Ectodermal cell (in vitro differentiated cells): ENCODE measurements around the gene GABRA6.

Experiments used
- H3K27ac ChIP-seq: 2 replicates; pipeline ENCODE4 v1.7.0; 2013; ENCODE audit warnings: mild to moderate bottlenecking, low read depth, low read length; ENCODE audit not compliant: insufficient read depth, poor library complexity, severe bottlenecking
- H3K27me3 ChIP-seq: 2 replicates; pipeline ENCODE4 v1.7.0; 2013; ENCODE audit warnings: mild to moderate bottlenecking, low read length; ENCODE audit not compliant: insufficient read depth, control insufficient read depth, poor library complexity, severe bottlenecking
- H3K36me3 ChIP-seq: one replicate; pipeline ENCODE4 v1.7.0; 2013; ENCODE audit warnings: low read length; ENCODE audit not compliant: control insufficient read depth, insufficient read depth
- H3K4me1 ChIP-seq: one replicate; pipeline ENCODE4 v1.7.0; 2013; ENCODE audit warnings: low read length; ENCODE audit not compliant: control insufficient read depth, insufficient read depth
- H3K4me3 ChIP-seq: 2 replicates; pipeline ENCODE4 v1.7.0; 2013; ENCODE audit warnings: low read depth, low read length, control low read depth; ENCODE audit not compliant: insufficient read depth
- H3K9me3 ChIP-seq: 2 replicates; pipeline ENCODE4 v1.7.0; 2013; ENCODE audit warnings: mild to moderate bottlenecking, low read length, moderate library complexity; ENCODE audit not compliant: control insufficient read depth
- WGBS, 2 experiments: methylation state at CpG; one replicate each; pipeline ENCODE4 v1.1.7; 2013; ENCODE audit warnings: missing lambda C conversion rate in 2 of 2; 5-methylcytosine and 5-hydroxymethylcytosine counted together

GABRA6 gene

DNA sequence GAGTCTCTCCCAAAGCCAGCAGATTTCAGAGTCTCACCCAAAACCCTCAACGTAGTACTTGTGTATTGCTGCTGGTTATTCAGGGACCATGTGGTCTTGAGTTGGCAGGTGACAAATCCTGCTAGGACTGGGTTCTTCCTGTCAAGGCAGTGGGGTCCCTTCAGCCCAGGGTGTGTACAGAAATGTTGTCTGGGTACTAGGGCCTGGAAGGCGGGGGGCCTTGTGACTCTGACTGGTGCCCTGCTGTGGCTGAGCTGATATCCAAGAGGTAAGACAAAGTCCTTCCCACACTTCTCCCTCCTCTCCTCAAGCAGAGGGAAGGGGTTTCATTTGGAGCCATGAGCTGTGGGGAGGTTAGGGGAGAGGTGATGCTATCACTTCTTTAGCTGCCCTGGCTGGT, 58.8 kb downstream of the GABRA6 start:
- H3K36me3 ChIP-seq, result no peaks in the 10 kb centered on the region
- no peaks in the 10 kb centered on the region for H3K9me3 ChIP-seq
- WGBS, 2 experiments, result 95% methylated on average over 2 of the region's 2 CpGs
- no peak overlapping the region for H3K27ac ChIP-seq
- H3K27me3 ChIP-seq, result no peaks in the 10 kb centered on the region
- no peak overlapping the region for H3K4me3 ChIP-seq
- H3K4me1 ChIP-seq, result no peaks in the 10 kb centered on the region

DNA sequence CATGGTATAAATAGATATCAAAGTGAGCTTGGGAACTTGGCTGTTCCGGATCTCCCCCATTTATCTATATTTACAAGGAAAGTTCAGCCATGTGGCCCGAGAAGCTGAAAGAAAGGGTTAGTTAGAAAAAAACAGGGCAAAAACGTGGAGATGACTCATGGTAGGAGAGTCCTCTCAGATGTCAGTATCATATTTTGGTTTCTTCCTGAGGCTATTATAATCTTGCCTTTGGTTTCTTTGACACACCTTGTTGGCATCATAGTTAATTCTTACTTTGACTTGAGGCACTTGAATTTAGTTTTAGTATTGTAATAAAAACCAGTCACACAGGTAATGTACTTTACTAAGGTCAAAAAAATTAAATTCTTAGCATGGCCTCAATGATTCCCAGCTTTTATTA, 59.9 kb downstream of the GABRA6 start:
- H3K4me1 ChIP-seq, result no peaks in the 10 kb centered on the region
- 50 to 67% methylated on average over 2 to 3 of the region's 3 CpGs for whole genome bisulfite sequencing, 2 experiments

DNA sequence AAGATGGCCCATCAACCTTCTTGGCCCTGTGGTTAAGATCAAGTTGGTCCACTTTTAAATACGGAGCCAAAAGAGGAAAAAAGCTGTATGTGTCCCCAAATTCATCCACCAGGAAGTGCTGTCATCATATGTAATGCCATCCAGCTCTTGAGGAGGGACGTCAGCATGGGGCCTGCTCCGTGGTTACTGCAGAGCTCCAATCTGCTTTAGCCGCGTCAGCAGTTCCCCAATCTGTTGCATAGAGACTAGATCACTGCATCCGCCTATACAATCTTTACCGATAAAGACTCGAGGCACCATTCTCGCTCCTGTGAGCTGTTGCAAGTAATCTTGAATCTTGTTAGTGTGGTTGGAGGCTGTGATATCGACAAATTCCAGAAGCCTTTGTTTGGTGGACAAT, 65.7 kb downstream of the GABRA6 start:
- 92 to 93% methylated on average over 10 of the region's 10 CpGs for WGBS, 2 experiments
- Histone ChIP-seq H3K9me3 (no peaks in the 10 kb centered on the region), H3K27me3 (no peaks in the 10 kb centered on the region), H3K27ac (no peak overlapping the region), H3K4me3 (no peak overlapping the region), H3K4me1 (no peaks in the 10 kb centered on the region), H3K36me3 (no peaks in the 10 kb centered on the region)

More for the DNA sequence above, 59.9 kb downstream of the GABRA6 start:
- Histone ChIP-seq H3K9me3 (no peaks in the 10 kb centered on the region), H3K36me3 (no peaks in the 10 kb centered on the region), H3K27me3 (no peaks in the 10 kb centered on the region), H3K4me3 (no peak overlapping the region), H3K27ac (no peak overlapping the region)
